NB4 (cell line): Measurements from ENCODE around the gene TNRC18.
"Not testable (repeated sequence)": the region's sequence is repeated elsewhere in the genome, so short reads cannot be mapped to it uniquely, and the experiment has no call there.

Experiments
- POLR2A ChIP-seq: IDR thresholded peaks from 2 replicates; pipeline ENCODE4 v1.6.1; 2011; ENCODE audit warnings: mild to moderate bottlenecking; ENCODE audit not compliant: insufficient read length; ENCODE audit errors: extremely low read depth
- TF ChIP-seq, protein P1 (sequence below): IDR thresholded peaks from one replicate; pipeline ENCODE4 v1.5.1; 2012; ENCODE audit warnings: low read depth, low read length
- TF ChIP-seq, protein P2 (sequence below): IDR thresholded peaks from 2 replicates; pipeline ENCODE4 v1.6.1; 2011; ENCODE audit warnings: low read depth, low read length

DNA sequence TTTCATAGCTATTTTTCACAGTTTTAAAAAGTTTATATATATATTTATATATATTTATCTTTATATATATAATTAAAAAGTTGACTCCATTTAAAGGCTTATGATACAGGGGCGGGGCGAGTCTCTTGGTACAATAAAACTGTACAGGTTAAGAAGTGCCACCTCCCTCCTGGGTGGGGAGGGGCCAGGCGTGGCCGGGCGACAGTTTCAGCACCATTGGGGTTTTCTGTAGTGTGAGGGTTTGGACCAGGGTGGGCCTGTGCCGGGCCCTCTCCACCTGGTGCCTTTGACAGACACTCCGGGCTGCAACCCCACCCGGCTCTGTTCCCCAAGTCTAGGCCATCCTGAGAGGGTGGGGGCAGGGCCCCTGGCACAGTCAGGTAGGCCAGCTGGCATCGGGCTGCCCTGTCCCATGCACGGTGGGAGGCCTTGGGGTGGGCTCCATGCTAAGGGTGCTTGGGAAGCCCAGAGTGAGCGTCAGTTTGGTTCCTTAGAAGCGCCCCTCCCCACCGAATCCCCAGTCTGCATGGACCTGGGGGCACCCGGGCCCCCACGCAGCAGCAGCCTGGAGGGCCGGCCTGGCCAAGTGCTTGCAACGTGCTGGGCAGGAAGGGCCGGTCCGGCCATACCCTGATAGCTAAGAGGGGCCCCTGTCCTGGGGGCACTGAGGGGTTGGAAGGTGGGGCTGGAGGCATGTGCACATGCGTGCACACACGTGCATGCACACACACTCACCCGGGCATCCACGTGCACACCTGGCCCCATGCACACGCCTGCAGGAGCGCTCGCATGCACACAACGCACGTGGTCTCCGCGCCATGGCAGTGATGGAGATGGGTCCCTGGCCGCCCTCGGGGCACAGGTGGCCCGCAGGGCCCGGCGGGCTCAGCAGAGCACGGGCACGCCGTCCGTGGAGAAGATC lies 116.2 kb downstream of the TNRC18 start:
- TF ChIP-seq, protein P1, sequence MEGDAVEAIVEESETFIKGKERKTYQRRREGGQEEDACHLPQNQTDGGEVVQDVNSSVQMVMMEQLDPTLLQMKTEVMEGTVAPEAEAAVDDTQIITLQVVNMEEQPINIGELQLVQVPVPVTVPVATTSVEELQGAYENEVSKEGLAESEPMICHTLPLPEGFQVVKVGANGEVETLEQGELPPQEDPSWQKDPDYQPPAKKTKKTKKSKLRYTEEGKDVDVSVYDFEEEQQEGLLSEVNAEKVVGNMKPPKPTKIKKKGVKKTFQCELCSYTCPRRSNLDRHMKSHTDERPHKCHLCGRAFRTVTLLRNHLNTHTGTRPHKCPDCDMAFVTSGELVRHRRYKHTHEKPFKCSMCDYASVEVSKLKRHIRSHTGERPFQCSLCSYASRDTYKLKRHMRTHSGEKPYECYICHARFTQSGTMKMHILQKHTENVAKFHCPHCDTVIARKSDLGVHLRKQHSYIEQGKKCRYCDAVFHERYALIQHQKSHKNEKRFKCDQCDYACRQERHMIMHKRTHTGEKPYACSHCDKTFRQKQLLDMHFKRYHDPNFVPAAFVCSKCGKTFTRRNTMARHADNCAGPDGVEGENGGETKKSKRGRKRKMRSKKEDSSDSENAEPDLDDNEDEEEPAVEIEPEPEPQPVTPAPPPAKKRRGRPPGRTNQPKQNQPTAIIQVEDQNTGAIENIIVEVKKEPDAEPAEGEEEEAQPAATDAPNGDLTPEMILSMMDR: not testable (repeated sequence)
- TF ChIP-seq, protein P2, sequence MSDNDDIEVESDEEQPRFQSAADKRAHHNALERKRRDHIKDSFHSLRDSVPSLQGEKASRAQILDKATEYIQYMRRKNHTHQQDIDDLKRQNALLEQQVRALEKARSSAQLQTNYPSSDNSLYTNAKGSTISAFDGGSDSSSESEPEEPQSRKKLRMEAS: not testable (repeated sequence)
- TF ChIP-seq POLR2A: not testable (repeated sequence)
